HG03460 (cell line): ENCODE data around the gene RNU1-1.
"Not testable (repeated sequence)": the region's sequence is repeated elsewhere in the genome, so short reads cannot be mapped to it uniquely, and the experiment has no call there.

Source experiments
- ATAC-seq: cut with Tn5 transposase; IDR thresholded peaks from one replicate; pipeline ENCODE4 v1.9.1; 2021; ENCODE audit not compliant: unreplicated experiment

Gene RNU1-1

GRCh38 chr1:16497474-16497904 is 16.6 kb downstream of the RNU1-1 start:
- ATAC-seq, result not testable (repeated sequence)

GRCh38 chr1:16493731-16494130 is 20.4 kb downstream of the RNU1-1 start:
- not testable (repeated sequence) for ATAC-seq

- ATAC-seq, result not testable (repeated sequence)
These were observed 21.1 kb downstream of the RNU1-1 start for GRCh38 chr1:16492937-16493336.

GRCh38 chr1:16491056-16491675 is 22.9 kb downstream of the RNU1-1 start:
- ATAC-seq, result no peak

GRCh38 chr1:16489195-16489880 is 24.7 kb downstream of the RNU1-1 start:
- not testable (repeated sequence) for ATAC-seq

- ATAC-seq, result not testable (repeated sequence)
These were observed 27.1 kb downstream of the RNU1-1 start for GRCh38 chr1:16487011-16487410.

- not testable (repeated sequence) for ATAC-seq
These were observed 27.8 kb downstream of the RNU1-1 start for GRCh38 chr1:16486316-16486715.

- no peak for ATAC-seq
These were observed 29.2 kb downstream of the RNU1-1 start for GRCh38 chr1:16484931-16485330.

GRCh38 chr1:16484501-16484835 is 29.6 kb downstream of the RNU1-1 start:
- no peak for ATAC-seq

- ATAC-seq, result not testable (repeated sequence)
These were observed 30.2 kb downstream of the RNU1-1 start for GRCh38 chr1:16483639-16484500.

GRCh38 chr1:16483146-16483545 is 30.9 kb downstream of the RNU1-1 start:
- ATAC-seq, result not testable (repeated sequence)

GRCh38 chr1:16478091-16478490 is 36.0 kb downstream of the RNU1-1 start:
- no peak for ATAC-seq

GRCh38 chr1:16475771-16476770 is 38.0 kb downstream of the RNU1-1 start:
- not testable (repeated sequence) for ATAC-seq

- not testable (repeated sequence) for ATAC-seq
These were observed 39.2 kb downstream of the RNU1-1 start for GRCh38 chr1:16474891-16475290.

- ATAC-seq, result no peak
These were observed 39.8 kb downstream of the RNU1-1 start for GRCh38 chr1:16474166-16474800.

- no peak for ATAC-seq
These were observed 45.5 kb downstream of the RNU1-1 start for GRCh38 chr1:16468558-16468957.

- no peak for ATAC-seq
These were observed 49.0 kb downstream of the RNU1-1 start for GRCh38 chr1:16464917-16465625.
